Neural cell (in vitro differentiated cells): Measurements from ENCODE around the gene CLCN4. TPM values are rescaled to one million over a fixed set of nuclear protein-coding genes. Genes with fewer than 3 reads are reported as not detected.

Source experiments
- H2AFZ ChIP-seq: fragments of 200-600, 300-800 bp; sonication (generic), shearing (Covaris generic); 2 replicates; pipeline ENCODE4 v1.6.0; 2014; ENCODE audit warnings: low read depth, mild to moderate bottlenecking, antibody characterized with exemption, low read length, moderate library complexity
- H3F3A ChIP-seq: fragments of 200-600 bp; shearing (Covaris generic); 2 replicates; pipeline ENCODE4 v1.6.1; 2016; ENCODE audit warnings: mild to moderate bottlenecking, moderate library complexity, mixed read lengths, antibody characterized with exemption, low read length; ENCODE audit not compliant: insufficient read depth, poor library complexity, severe bottlenecking
- H3K27ac ChIP-seq: fragments of 200-600, 300-800 bp; sonication (generic), shearing (Covaris generic); 2 replicates; pipeline ENCODE4 v1.5.1; 2014; ENCODE audit warnings: mild to moderate bottlenecking, low read length, moderate library complexity
- H3K27me3 ChIP-seq: fragments of 300-800, 200-600 bp; sonication (generic), shearing (Covaris generic); 2 replicates; pipeline ENCODE4 v1.6.0; 2014; ENCODE audit warnings: mild to moderate bottlenecking, low read depth, low read length, moderate library complexity; ENCODE audit not compliant: insufficient read depth
- H3K36me3 ChIP-seq: fragments of 300-800, 200-600 bp; sonication (generic), shearing (Covaris generic); 2 replicates; pipeline ENCODE4 v1.5.1; 2014; ENCODE audit warnings: mild to moderate bottlenecking, antibody characterized with exemption, low read length, moderate library complexity; ENCODE audit not compliant: insufficient read depth
- H3K4me2 ChIP-seq: fragments of 300-800, 200-600 bp; sonication (generic), shearing (Covaris generic); 2 replicates; pipeline ENCODE4 v1.6.0; 2014; ENCODE audit warnings: mild to moderate bottlenecking, low read length
- H3K4me3 ChIP-seq: fragments of 300-800, 200-600 bp; sonication (generic), shearing (Covaris generic); 2 replicates; pipeline ENCODE4 v1.5.1; 2014; ENCODE audit warnings: mild to moderate bottlenecking, low read length, moderate library complexity
- H3K79me2 ChIP-seq: fragments of 200-600 bp; shearing (Covaris generic); replicated peaks from 2 replicates; pipeline ENCODE4 v1.6.0; 2014; ENCODE audit warnings: mild to moderate bottlenecking, low read length, moderate library complexity; ENCODE audit not compliant: insufficient read depth
- H3K9ac ChIP-seq: fragments of 300-800, 200-600 bp; sonication (generic), shearing (Covaris generic); 2 replicates; pipeline ENCODE4 v1.6.1; 2016; ENCODE audit warnings: mild to moderate bottlenecking, low read length, mixed read lengths
- H3K9me2 ChIP-seq: fragments of 200-600 bp; shearing (Covaris generic); 2 replicates; pipeline ENCODE4 v1.6.1; 2016; ENCODE audit warnings: mild to moderate bottlenecking, low read length, mixed read lengths; ENCODE audit not compliant: insufficient read depth
- H3K9me3 ChIP-seq: fragments of 200-600, 300-800 bp; sonication (generic), shearing (Covaris generic); 2 replicates; pipeline ENCODE4 v1.6.1; 2016; ENCODE audit warnings: mild to moderate bottlenecking, mixed run types, low read length, moderate library complexity, mixed read lengths
- H4K20me1 ChIP-seq: fragments of 200-600 bp; shearing (Covaris generic); 2 replicates; pipeline ENCODE4 v1.6.1; 2016; ENCODE audit warnings: mild to moderate bottlenecking, mixed run types; ENCODE audit not compliant: insufficient read depth
- CTCF ChIP-seq: fragments of 450-650 bp; IDR thresholded peaks from 2 replicates; pipeline ENCODE4 v1.5.1; 2014; ENCODE audit warnings: antibody characterized with exemption, mild to moderate bottlenecking, moderate library complexity; ENCODE audit not compliant: poor library complexity, severe bottlenecking
- EP300 ChIP-seq: fragments of 450-650 bp; conservative IDR thresholded peaks from 2 replicates; pipeline ENCODE4 v1.6.1; 2014; ENCODE audit warnings: antibody characterized with exemption, mild to moderate bottlenecking, moderate library complexity; ENCODE audit not compliant: poor library complexity, severe bottlenecking
- EZH2 ChIP-seq: fragments of 200-600, 300-800 bp; shearing (Covaris generic), sonication (generic); IDR thresholded peaks from 2 replicates; pipeline ENCODE4 v1.6.1; 2014; ENCODE audit warnings: antibody characterized with exemption, low read length, borderline replicate concordance, mild to moderate bottlenecking; ENCODE audit not compliant: insufficient read depth, poor library complexity, severe bottlenecking
- MXI1 ChIP-seq: fragments of 450-650 bp; conservative IDR thresholded peaks from 2 replicates; pipeline ENCODE4 v1.6.1; 2014; ENCODE audit warnings: antibody characterized with exemption, mild to moderate bottlenecking; ENCODE audit not compliant: poor library complexity, severe bottlenecking
- POLR2AphosphoS5 ChIP-seq: IDR thresholded peaks from 2 replicates; pipeline ENCODE4 v1.6.1; 2012
- RAD21 ChIP-seq: fragments of 450-650 bp; conservative IDR thresholded peaks from 2 replicates; pipeline ENCODE4 v1.6.1; 2014; ENCODE audit warnings: antibody characterized with exemption, mild to moderate bottlenecking, moderate library complexity
- REST ChIP-seq: IDR thresholded peaks from 2 replicates; pipeline ENCODE4 v1.6.1; 2012; ENCODE audit warnings: borderline replicate concordance
- SMC3 ChIP-seq: fragments of 450-650 bp; conservative IDR thresholded peaks from 2 replicates; pipeline ENCODE4 v1.6.1; 2014; ENCODE audit warnings: antibody characterized with exemption, mild to moderate bottlenecking, moderate library complexity; ENCODE audit not compliant: poor library complexity
- TAF1 ChIP-seq: IDR thresholded peaks from 2 replicates; pipeline ENCODE4 v1.6.1; 2012; ENCODE audit warnings: low read depth
- polyA plus RNA-seq: library from polyadenylated mRNA; depleted of rRNA; stranded (reverse); fragments of >200 nt; gene quantifications from 2 replicates; pipeline ENCODE4 v1.2.3, GENCODE V29; 2014

Gene CLCN4
- polyA plus RNA-seq, 1 donor from 2014 or later: 21.4 TPM

- Histone ChIP-seq H3K79me2 (no peaks in the 10 kb centered on the region), H3K36me3 (no peaks in the 10 kb centered on the region), H3K4me3 (no peak overlapping the region), H3K9me3 (no peaks in the 10 kb centered on the region), H3K27me3 (no peaks in the 10 kb centered on the region), H3K27ac (no peak overlapping the region), H3K9me2 (no peaks in the 10 kb centered on the region), H2AFZ (no peak overlapping the region), H3F3A (no peaks in the 10 kb centered on the region), H3K9ac (no peak overlapping the region), H3K4me2 (no peak overlapping the region), H4K20me1 (no peaks in the 10 kb centered on the region)
- no peak for TF ChIP-seq CTCF
- no peak for TF ChIP-seq POLR2AphosphoS5
- TF ChIP-seq EZH2: no peak
- TF ChIP-seq SMC3: no peak
- TF ChIP-seq MXI1: no peak
- no peak for TF ChIP-seq EP300
- no peak for TF ChIP-seq TAF1
- no peak for TF ChIP-seq REST
- TF ChIP-seq RAD21: no peak
Observed at GRCh38 chrX:10171249-10171648, 14.5 kb downstream of the CLCN4 start.

- H3K9me3 ChIP-seq: no peaks in the 10 kb centered on the region
- H2AFZ ChIP-seq: no peak overlapping the region
- H3K9ac ChIP-seq: no peak overlapping the region
- H3K4me2 ChIP-seq: no peak overlapping the region
- no peaks in the 10 kb centered on the region for H3K36me3 ChIP-seq
- H3K79me2 ChIP-seq: no peaks in the 10 kb centered on the region
- H3F3A ChIP-seq: no peaks in the 10 kb centered on the region
- H3K4me3 ChIP-seq: no peak overlapping the region
- no peaks in the 10 kb centered on the region for H3K27me3 ChIP-seq
- no peak overlapping the region for H3K27ac ChIP-seq
- H3K9me2 ChIP-seq: no peaks in the 10 kb centered on the region
- no peak for TF ChIP-seq EP300
- H4K20me1 ChIP-seq: no peaks in the 10 kb centered on the region
Observed at GRCh38 chrX:10172877-10173276, 16.1 kb downstream of the CLCN4 start.

GRCh38 chrX:10173331-10173900 is 16.6 kb downstream of the CLCN4 start:
- no peaks in the 10 kb centered on the region for H4K20me1 ChIP-seq
- no peaks in the 10 kb centered on the region for H3K9me3 ChIP-seq
- H3K36me3 ChIP-seq: no peaks in the 10 kb centered on the region
- TF ChIP-seq SMC3: no peak
- no peak for TF ChIP-seq POLR2AphosphoS5
- no peak for TF ChIP-seq EP300
- TF ChIP-seq TAF1: no peak
- no peak for TF ChIP-seq REST
- TF ChIP-seq RAD21: no peak
- TF ChIP-seq CTCF: no peak
- no peak for TF ChIP-seq MXI1
- TF ChIP-seq EZH2: no peak
- no peak overlapping the region for H3K4me2 ChIP-seq
- H3F3A ChIP-seq: no peaks in the 10 kb centered on the region
- H3K9ac ChIP-seq: no peak overlapping the region
- H3K9me2 ChIP-seq: no peaks in the 10 kb centered on the region
- no peaks in the 10 kb centered on the region for H3K79me2 ChIP-seq
- H2AFZ ChIP-seq: no peak overlapping the region
- no peaks in the 10 kb centered on the region for H3K27me3 ChIP-seq
- no peak overlapping the region for H3K27ac ChIP-seq
- H3K4me3 ChIP-seq: no peak overlapping the region
